NCI-H2196 (cell line): ENCODE data around the gene C3orf52.

Experiments
- DNase-seq: peaks from one replicate; lab custom pipeline; 2025; ENCODE audit not compliant: unreplicated experiment; lab: John Stamatoyannopoulos, UW

The C3orf52 gene

GRCh38 chr3:112134335-112135124 lies 48.3 kb downstream of the C3orf52 start:
- peak; percentile 71 for DNase-seq

- no peak for DNase-seq
Observed at GRCh38 chr3:112136046-112136445, 49.9 kb downstream of the C3orf52 start.

GRCh38 chr3:112136959-112137693 lies 50.9 kb downstream of the C3orf52 start:
- peak; percentile 71 for DNase-seq

- no peak for DNase-seq
Observed at GRCh38 chr3:112137781-112138180, 51.6 kb downstream of the C3orf52 start.

- no peak for DNase-seq
Observed at GRCh38 chr3:112138219-112138969, 52.2 kb downstream of the C3orf52 start.

- DNase-seq: no peak
Observed at GRCh38 chr3:112140584-112140983, 54.4 kb downstream of the C3orf52 start.

- DNase-seq: no peak
Observed at GRCh38 chr3:112141293-112141692, 55.1 kb downstream of the C3orf52 start.

GRCh38 chr3:112143251-112143650 lies 57.1 kb downstream of the C3orf52 start:
- no peak for DNase-seq

GRCh38 chr3:112143689-112144088 lies 57.5 kb downstream of the C3orf52 start:
- DNase-seq: no peak

GRCh38 chr3:112149136-112149535 lies 62.9 kb downstream of the C3orf52 start:
- no peak for DNase-seq

GRCh38 chr3:112167758-112168157 lies 81.6 kb downstream of the C3orf52 start:
- no peak for DNase-seq
